Activated naive CD8-positive, alpha-beta T cell treated with anti-CD3 and anti-CD28 coated beads, Interleukin-2, amount 10 ng/mL, durations not matched to agents 7 days and 5 days (primary cell): ENCODE measurements around the gene ZNF197. TPM values are rescaled to one million over a fixed set of nuclear protein-coding genes. Genes with fewer than 3 reads are reported as not detected.
"Not testable (repeated sequence)": the region's sequence is repeated elsewhere in the genome, so short reads cannot be mapped to it uniquely, and the experiment has no call there.

Experiments
- ATAC-seq: fragments of 150-1000 bp; cut with Tn5 transposase; one replicate; pipeline ENCODE4 v1.10.0; 2021; ENCODE audit warnings: low read depth, moderate library complexity
- POLR2A ChIA-PET: fragments of 350-600 bp; sonication (Branson Sonifier 250); formaldehyde crosslinking; loops from one replicate; lab custom pipeline; 2021; ENCODE audit warnings: antibody characterized with exemption; lab: Charles Lee
- DNase-seq: peaks from one replicate; pipeline ENCODE4 v3.0.0; 2021
- H3K27ac Mint-ChIP-seq: one replicate; pipeline ENCODE4 v1.8.0; 2022; ENCODE audit warnings: mild to moderate bottlenecking, mixed read lengths
- H3K27me3 Mint-ChIP-seq: one replicate; pipeline ENCODE4 v1.8.0; 2022; ENCODE audit warnings: mild to moderate bottlenecking, moderate library complexity, mixed read lengths
- H3K36me3 Mint-ChIP-seq: one replicate; pipeline ENCODE4 v1.8.0; 2021; ENCODE audit warnings: mild to moderate bottlenecking, mixed read lengths
- H3K4me1 Mint-ChIP-seq: one replicate; pipeline ENCODE4 v1.8.0; 2021; ENCODE audit warnings: mixed read lengths
- H3K4me3 Mint-ChIP-seq: one replicate; pipeline ENCODE4 v1.8.0; 2022; ENCODE audit warnings: mild to moderate bottlenecking, moderate library complexity, mixed read lengths
- H3K9me3 Mint-ChIP-seq: one replicate; pipeline ENCODE4 v1.8.0; 2021; ENCODE audit warnings: mixed read lengths
- total RNA-seq, 2 experiments: library from RNA; stranded (reverse); gene quantifications; one replicate each; pipeline ENCODE4 v1.2.3, GENCODE V29; 2021

The ZNF197 gene
- 10 to 100 TPM; 18.4 to 19.2 TPM for total RNA-seq

DNA sequence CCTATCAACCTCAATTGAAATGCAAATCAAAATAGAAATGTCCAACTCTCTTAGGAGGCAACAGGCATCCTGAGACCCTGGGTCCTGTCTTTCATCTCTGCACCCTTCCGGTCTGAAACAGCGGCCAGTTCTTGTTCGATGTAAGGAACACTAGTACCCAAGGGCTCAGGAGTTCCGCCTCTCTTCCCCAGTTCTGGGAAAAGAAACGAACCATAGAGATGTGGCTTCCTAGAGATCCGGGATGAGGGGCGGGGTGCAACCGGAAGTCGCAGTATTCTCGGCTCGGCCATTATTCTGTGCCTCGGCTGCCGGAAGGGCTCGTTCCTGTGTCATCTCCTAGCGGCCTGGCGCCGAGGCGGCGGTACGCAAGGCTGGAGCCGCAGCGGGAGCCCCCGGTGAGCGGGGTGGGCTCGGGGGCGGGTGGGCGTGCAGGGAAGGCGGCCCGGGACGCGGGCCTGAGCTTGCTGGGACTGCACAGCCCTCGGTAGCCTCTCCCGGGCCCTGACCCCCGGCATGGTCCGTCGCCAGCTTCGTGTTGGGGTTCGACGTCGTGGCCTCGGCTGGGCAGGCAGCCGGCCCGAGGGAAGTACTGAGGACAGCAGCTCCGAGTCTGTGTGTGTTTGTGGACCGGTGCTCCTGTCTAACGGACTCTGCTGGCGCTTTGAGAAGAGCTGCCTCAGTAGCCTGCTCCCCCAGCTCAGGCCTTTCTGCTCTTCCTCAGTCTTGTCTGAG, at the start of gene ZNF197:
ZNF197 (plus strand) TSS at position 288 of the 732 bp plus-strand sequence. CDS start 4,119 bp downstream, outside the sequence.
- peak; percentile 94 for ATAC-seq
- POLR2A ChIA-PET: interaction anchor here (1.0 to 2.0 kb wide), 7 partner anchors 11 to 287 kb away, joined by 4 to 10 read pairs (median 5); partner anchors contain the start of genes KIAA1143, KIF15, TCAIM and ZKSCAN7

GRCh38 chr3:44576613-44577012, 48.2 kb upstream of the ZNF197 start:
- Mint-ChIP-seq H3K4me1 (no peaks in the 10 kb centered on the region), H3K27me3 (no peaks in the 10 kb centered on the region), H3K36me3 (peaks cover 15% of the 10 kb centered on the region), H3K4me3 (no peak overlapping the region), H3K27ac (no peak overlapping the region), H3K9me3 (peaks cover 29% of the 10 kb centered on the region)
- ATAC-seq (no peak), DNase-seq (no peak)
- POLR2A ChIA-PET: no interaction called here

More for the DNA sequence above, at the start of gene ZNF197:
- Mint-ChIP-seq H3K27me3 (no peaks in the 10 kb centered on the region), H3K4me3 (peak within 1 kb of the TSS; percentile 89), H3K36me3 (peaks cover 34% of the 10 kb centered on the region), H3K4me1 (peaks cover 19% of the 10 kb centered on the region), H3K27ac (peak within 1 kb of the TSS; percentile 85), H3K9me3 (peaks cover 7% of the 10 kb centered on the region)
- DNase-seq: peak; percentile 74

GRCh38 chr3:44577354-44577952, 47.4 kb upstream of the ZNF197 start:
- H3K4me1 Mint-ChIP-seq, POLR2A ChIA-PET, H3K27ac Mint-ChIP-seq, ATAC-seq, H3K27me3 Mint-ChIP-seq, H3K4me3 Mint-ChIP-seq, DNase-seq: not testable (repeated sequence)
- peaks cover 11% of the 10 kb centered on the region for H3K36me3 Mint-ChIP-seq
- peaks cover 26% of the 10 kb centered on the region for H3K9me3 Mint-ChIP-seq

DNA sequence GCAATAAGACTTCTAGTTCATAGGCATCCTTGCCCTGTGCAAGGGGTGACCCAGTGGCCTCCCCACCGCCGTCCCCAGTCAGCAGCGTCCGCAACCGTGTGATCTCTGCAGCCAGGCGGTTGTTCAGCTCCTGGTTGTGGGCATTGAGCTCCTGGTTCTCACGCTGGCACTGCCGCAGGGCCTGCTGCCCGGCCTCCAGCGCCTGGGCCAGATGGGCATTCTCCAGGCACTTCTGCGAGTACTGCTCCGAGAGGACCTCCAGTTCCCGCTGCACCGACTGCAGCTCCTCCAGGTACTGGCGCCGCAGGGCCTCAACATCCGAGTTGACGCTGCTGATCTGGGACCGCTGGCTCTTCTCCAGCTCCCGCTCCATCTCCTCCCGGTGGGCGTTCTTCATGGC, 46.5 kb upstream of the ZNF197 start:
- H3K36me3 Mint-ChIP-seq, ATAC-seq, POLR2A ChIA-PET: not testable (repeated sequence)

DNA sequence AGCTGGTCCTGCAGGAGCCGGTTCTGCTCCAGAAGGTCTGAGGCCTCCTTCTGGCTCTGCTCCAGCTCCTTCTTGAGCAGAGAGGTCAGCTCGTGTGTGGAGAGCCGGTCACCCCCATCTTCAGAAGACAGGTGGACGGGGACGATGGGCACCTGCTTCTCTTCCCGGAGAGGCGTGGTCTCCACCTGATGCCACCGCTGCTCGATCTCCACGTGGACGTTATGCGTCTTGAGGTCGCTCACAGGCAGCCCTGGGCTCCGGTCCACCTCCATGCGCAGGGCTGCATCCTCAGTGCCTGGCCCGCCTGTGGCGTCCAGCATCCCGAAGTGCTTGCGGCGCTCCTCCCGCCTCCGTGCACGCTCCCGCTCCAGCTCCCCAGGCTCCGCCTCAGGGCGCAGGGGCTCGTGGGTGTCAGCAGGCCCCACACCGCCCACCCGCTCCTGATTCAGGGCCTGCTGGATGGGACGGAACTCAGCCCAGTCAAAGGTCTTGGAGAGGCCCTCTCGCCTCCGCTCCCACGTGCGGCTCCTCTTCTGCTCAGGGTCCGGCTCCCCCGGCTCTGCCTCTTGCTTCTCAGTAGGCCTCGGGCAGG, 45.8 kb upstream of the ZNF197 start:
- peaks cover 13% of the 10 kb centered on the region for H3K36me3 Mint-ChIP-seq
- DNase-seq, ATAC-seq, H3K27ac Mint-ChIP-seq, H3K4me3 Mint-ChIP-seq, H3K4me1 Mint-ChIP-seq, H3K27me3 Mint-ChIP-seq, POLR2A ChIA-PET: not testable (repeated sequence)
- peaks cover 29% of the 10 kb centered on the region for H3K9me3 Mint-ChIP-seq

More for the DNA sequence above, 46.5 kb upstream of the ZNF197 start:
- not testable (repeated sequence) for H3K27me3 Mint-ChIP-seq, H3K27ac Mint-ChIP-seq, DNase-seq, H3K4me1 Mint-ChIP-seq, H3K4me3 Mint-ChIP-seq
- H3K9me3 Mint-ChIP-seq: peaks cover 24% of the 10 kb centered on the region

- POLR2A ChIA-PET, ATAC-seq, DNase-seq, H3K27ac Mint-ChIP-seq, H3K4me1 Mint-ChIP-seq, H3K27me3 Mint-ChIP-seq, H3K4me3 Mint-ChIP-seq: not testable (repeated sequence)
- H3K36me3 Mint-ChIP-seq: peaks cover 16% of the 10 kb centered on the region
- peaks cover 29% of the 10 kb centered on the region for H3K9me3 Mint-ChIP-seq
Measured at GRCh38 chr3:44579749-44580148, 45.1 kb upstream of the ZNF197 start.

DNA sequence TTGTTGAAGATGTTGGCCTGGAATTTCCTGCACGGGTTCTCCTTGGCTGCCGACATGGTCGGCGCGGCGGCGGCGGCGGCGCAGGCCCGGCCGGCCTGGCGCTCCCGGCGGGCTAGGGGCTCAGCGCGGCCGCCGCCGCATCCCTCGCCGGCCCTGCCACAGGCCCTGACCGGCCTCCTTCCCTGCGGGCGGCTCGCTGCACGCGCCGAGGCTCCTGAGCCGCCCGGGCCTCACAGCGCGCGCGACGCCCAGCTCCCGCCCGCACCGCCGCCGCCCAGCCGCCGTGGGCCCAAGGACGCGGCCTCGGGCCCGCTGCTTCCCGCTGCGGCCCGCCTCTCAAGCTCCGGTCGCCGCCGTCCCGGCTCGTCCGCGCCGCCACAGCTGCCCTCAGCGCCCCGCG, 43.9 kb upstream of the ZNF197 start:
- Mint-ChIP-seq H3K27me3 (peaks cover 15% of the 10 kb centered on the region), H3K9me3 (peaks cover 31% of the 10 kb centered on the region), H3K36me3 (peaks cover 16% of the 10 kb centered on the region)
- H3K27ac Mint-ChIP-seq, POLR2A ChIA-PET, DNase-seq, H3K4me3 Mint-ChIP-seq, H3K4me1 Mint-ChIP-seq, ATAC-seq: not testable (repeated sequence)

GRCh38 chr3:44584646-44585501, 40.0 kb upstream of the ZNF197 start, which contains the start of gene ZNF660:
TSS of gene ZNF660 (plus strand) at chr3:44584964. CDS start at chr3:44594194, 9,230 bp downstream.
- POLR2A ChIA-PET: interaction anchor here (0.6 to 0.8 kb wide), 2 partner anchors 113 to 177 kb away, joined by 3 to 4 read pairs; partner anchors contain the start of genes KIAA1143 and KIF15
- DNase-seq (peak; percentile 30), ATAC-seq (peak; percentile 54)
- Mint-ChIP-seq H3K27me3 (peaks cover 17% of the 10 kb centered on the region), H3K4me1 (peaks cover 7% of the 10 kb centered on the region), H3K9me3 (peaks cover 35% of the 10 kb centered on the region), H3K4me3 (peak within 1 kb of the TSS; percentile 61), H3K27ac (no peak within 1 kb of the TSS), H3K36me3 (peaks cover 22% of the 10 kb centered on the region)

GRCh38 chr3:44596621-44597020, 28.2 kb upstream of the ZNF197 start:
- Mint-ChIP-seq H3K27ac (no peak overlapping the region), H3K4me3 (no peak overlapping the region), H3K9me3 (peaks cover 27% of the 10 kb centered on the region), H3K4me1 (no peaks in the 10 kb centered on the region), H3K27me3 (no peaks in the 10 kb centered on the region), H3K36me3 (peaks cover 10% of the 10 kb centered on the region)
- no peak for DNase-seq
- no peak for ATAC-seq
- POLR2A ChIA-PET: no interaction called here

- Mint-ChIP-seq H3K36me3 (peaks cover 8% of the 10 kb centered on the region), H3K27me3 (no peaks in the 10 kb centered on the region), H3K4me3 (no peak overlapping the region), H3K9me3 (peaks cover 12% of the 10 kb centered on the region), H3K27ac (no peak overlapping the region), H3K4me1 (no peaks in the 10 kb centered on the region)
- no peak for ATAC-seq
- POLR2A ChIA-PET: no interaction called here
- no peak for DNase-seq
Measured at GRCh38 chr3:44601749-44602148, 23.1 kb upstream of the ZNF197 start.

DNA sequence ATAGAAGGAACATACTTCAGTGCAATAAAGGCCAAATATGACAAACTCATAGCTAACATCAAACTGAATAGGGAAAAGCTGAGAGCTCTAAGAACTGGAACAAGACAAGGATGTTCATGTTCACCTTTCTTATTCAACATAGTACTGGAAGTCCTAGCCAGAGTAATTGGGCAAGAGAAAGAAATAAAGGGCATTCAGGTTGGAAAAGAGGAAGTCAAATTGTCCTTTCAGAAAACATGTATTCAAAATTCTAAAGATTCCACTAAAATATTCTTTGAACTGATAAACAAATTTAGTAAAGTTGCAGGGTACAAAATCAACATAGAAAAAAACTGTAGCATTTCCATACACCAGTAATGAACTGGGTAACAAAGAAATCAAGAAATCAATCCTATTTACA, 12.2 kb upstream of the ZNF197 start:
- Mint-ChIP-seq H3K9me3 (peaks cover 10% of the 10 kb centered on the region), H3K36me3 (peaks cover 10% of the 10 kb centered on the region), H3K4me3 (no peak overlapping the region), H3K4me1 (no peaks in the 10 kb centered on the region), H3K27ac (no peak overlapping the region), H3K27me3 (no peaks in the 10 kb centered on the region)
- ATAC-seq: no peak
- no peak for DNase-seq
- POLR2A ChIA-PET: no interaction called here

GRCh38 chr3:44628716-44629115, 3.9 kb downstream of the ZNF197 start:
- DNase-seq (no peak), ATAC-seq (no peak)
- Mint-ChIP-seq H3K4me1 (peaks cover 23% of the 10 kb centered on the region), H3K27me3 (no peaks in the 10 kb centered on the region), H3K4me3 (no peak overlapping the region), H3K27ac (no peak overlapping the region), H3K9me3 (peaks cover 4% of the 10 kb centered on the region), H3K36me3 (peaks cover 68% of the 10 kb centered on the region)
- POLR2A ChIA-PET: no interaction called here

DNA sequence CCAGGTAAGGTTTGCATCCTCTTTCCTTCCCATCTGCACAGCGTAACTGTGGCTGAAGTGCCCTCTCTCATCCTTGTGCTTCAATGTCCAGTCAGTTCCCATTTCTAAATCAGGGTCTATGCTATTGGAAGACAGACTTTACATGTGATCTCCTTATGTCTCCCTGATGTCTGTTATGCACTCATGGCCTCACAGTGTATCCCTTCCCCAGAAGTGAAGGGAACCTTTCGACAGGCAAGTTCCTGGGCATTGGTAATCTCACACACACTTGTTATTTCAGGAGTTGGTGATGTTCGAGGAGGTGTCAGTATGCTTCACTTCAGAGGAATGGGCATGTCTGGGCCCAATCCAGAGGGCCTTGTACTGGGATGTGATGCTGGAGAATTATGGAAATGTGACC, 7.4 kb downstream of the ZNF197 start:
- DNase-seq (no peak), ATAC-seq (no peak)
- peak overlapping the region; percentile 2 for H3K27ac Mint-ChIP-seq
- POLR2A ChIA-PET: no interaction called here
- H3K4me3 Mint-ChIP-seq: no peak overlapping the region
- peaks cover 11% of the 10 kb centered on the region for H3K4me1 Mint-ChIP-seq
- no peaks in the 10 kb centered on the region for H3K27me3 Mint-ChIP-seq
- H3K36me3 Mint-ChIP-seq: peaks cover 90% of the 10 kb centered on the region
- H3K9me3 Mint-ChIP-seq: peaks cover 13% of the 10 kb centered on the region
